NCI-H1694 treated with DMSO at 0.1 percent for 48 hours (cell line): ENCODE data around the gene NR0B1.

ENCODE experiments used
- DNase-seq: peaks from one replicate; lab custom pipeline; 2025; lab: John Stamatoyannopoulos, UW

The NR0B1 gene

GRCh38 chrX:30270639-30271038 is 38.6 kb downstream of the NR0B1 start:
- no peak for DNase-seq

GRCh38 chrX:30262763-30263162 is 46.4 kb downstream of the NR0B1 start:
- no peak for DNase-seq

DNA sequence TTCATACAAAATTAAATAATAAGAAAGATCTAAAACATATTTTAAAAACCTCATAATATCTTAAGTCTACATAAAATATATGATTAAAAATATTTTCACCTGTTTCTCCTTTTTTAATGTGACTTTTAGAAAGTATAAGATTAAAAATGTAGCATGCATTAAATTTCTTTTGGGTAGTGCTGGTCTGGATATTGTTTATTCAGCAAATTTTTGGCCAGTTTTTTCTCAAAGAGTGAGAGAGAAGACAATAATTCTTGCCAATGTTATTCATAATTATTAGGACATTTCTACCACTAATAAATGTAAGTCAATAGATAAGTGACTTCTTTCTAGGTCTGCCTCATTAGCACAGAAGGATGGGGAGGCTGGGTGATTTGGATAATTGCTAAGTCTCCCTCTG is 48.2 kb downstream of the NR0B1 start:
- DNase-seq: no peak

GRCh38 chrX:30259927-30260326 is 49.3 kb downstream of the NR0B1 start:
- no peak for DNase-seq
